SK-N-MC (cell line): ENCODE results near the gene LINGO1.

Experiments
- EZH2 ChIP-seq: fragments of 200-600 bp; sonication (generic); IDR thresholded peaks from one replicate; pipeline ENCODE4 v1.6.1; 2017; ENCODE audit warnings: antibody characterized with exemption
- FOXP2 ChIP-seq: optimal IDR thresholded peaks from 2 replicates; pipeline ENCODE3; 2011; ENCODE audit warnings: mild to moderate bottlenecking, moderate library complexity; ENCODE audit not compliant: insufficient read depth; ENCODE audit errors: extremely low read length, control extremely low read depth
- POLR2AphosphoS5 ChIP-seq: IDR thresholded peaks from 2 replicates; pipeline ENCODE4 v1.6.1; 2012; ENCODE audit warnings: mild to moderate bottlenecking, low read depth, low read length, borderline replicate concordance

GRCh38 chr15:77572186-77572585 lies 60.5 kb downstream of the LINGO1 start:
- TF ChIP-seq EZH2 (no peak), POLR2AphosphoS5 (no peak), FOXP2 (no peak)
